ENCODE data around the gene ATCAY.

- TF ChIP-seq GATA3 (IDR thresholded peaks at IDR 0.05; ENCODE audit: low read depth, low read length) (no peak), GATA2 (IDR thresholded peaks at IDR 0.05; ENCODE audit: low read depth, low read length) (no peak)
These were observed 17.5 kb downstream of the ATCAY start for GRCh38 chr19:3897936-3898335.
